Activated naive CD4-positive, alpha-beta T cell treated with anti-CD3 and anti-CD28 coated beads, Interleukin-2, amount 50 U/mL, for 24 hours (primary cell): Measurements from ENCODE around the gene TMEFF1.

Experiments used
- H3K27ac Mint-ChIP-seq: one replicate; pipeline ENCODE4 v1.8.0; 2021; ENCODE audit warnings: mild to moderate bottlenecking, mixed read lengths
- H3K27me3 Mint-ChIP-seq: one replicate; pipeline ENCODE4 v1.8.0; 2021; ENCODE audit warnings: mixed read lengths
- H3K36me3 Mint-ChIP-seq: one replicate; pipeline ENCODE4 v1.8.0; 2021; ENCODE audit warnings: mixed read lengths
- H3K4me1 Mint-ChIP-seq: one replicate; pipeline ENCODE4 v1.8.0; 2021; ENCODE audit warnings: mixed read lengths
- H3K4me3 Mint-ChIP-seq: one replicate; pipeline ENCODE4 v1.8.0; 2021; ENCODE audit warnings: mild to moderate bottlenecking, mixed read lengths
- H3K9me3 Mint-ChIP-seq: one replicate; pipeline ENCODE4 v1.8.0; 2021; ENCODE audit warnings: mixed read lengths

The TMEFF1 gene

GRCh38 chr9:100468041-100468440, 4.9 kb upstream of the TMEFF1 start:
- H3K27me3 Mint-ChIP-seq, result peaks cover 13% of the 10 kb centered on the region
- H3K36me3 Mint-ChIP-seq, result no peaks in the 10 kb centered on the region
- no peaks in the 10 kb centered on the region for H3K9me3 Mint-ChIP-seq
- no peaks in the 10 kb centered on the region for H3K4me1 Mint-ChIP-seq
- no peak overlapping the region for H3K27ac Mint-ChIP-seq
- no peak overlapping the region for H3K4me3 Mint-ChIP-seq

GRCh38 chr9:100472268-100472667, 681 bp upstream of the TMEFF1 start:
- no peaks in the 10 kb centered on the region for H3K9me3 Mint-ChIP-seq
- H3K36me3 Mint-ChIP-seq, result peaks cover 4% of the 10 kb centered on the region
- peak overlapping the region; percentile 61 for H3K4me3 Mint-ChIP-seq
- peaks cover 30% of the 10 kb centered on the region for H3K27me3 Mint-ChIP-seq
- H3K27ac Mint-ChIP-seq, result no peak overlapping the region
- peaks cover 5% of the 10 kb centered on the region for H3K4me1 Mint-ChIP-seq

- H3K9me3 Mint-ChIP-seq, result no peaks in the 10 kb centered on the region
- no peak overlapping the region for H3K27ac Mint-ChIP-seq
- peak overlapping the region; percentile 73 for H3K4me3 Mint-ChIP-seq
- peaks cover 34% of the 10 kb centered on the region for H3K27me3 Mint-ChIP-seq
- peaks cover 5% of the 10 kb centered on the region for H3K4me1 Mint-ChIP-seq
- H3K36me3 Mint-ChIP-seq, result peaks cover 4% of the 10 kb centered on the region
Observed at GRCh38 chr9:100473276-100474081, 530 bp downstream of the TMEFF1 start.

GRCh38 chr9:100474082-100474923, 1.4 kb downstream of the TMEFF1 start:
- Mint-ChIP-seq H3K27ac (peak overlapping the region; percentile 51), H3K27me3 (peaks cover 34% of the 10 kb centered on the region), H3K4me3 (peak overlapping the region; percentile 69), H3K9me3 (no peaks in the 10 kb centered on the region), H3K36me3 (peaks cover 4% of the 10 kb centered on the region), H3K4me1 (peaks cover 5% of the 10 kb centered on the region)

- H3K27me3 Mint-ChIP-seq, result peaks cover 34% of the 10 kb centered on the region
- peaks cover 5% of the 10 kb centered on the region for H3K4me1 Mint-ChIP-seq
- H3K4me3 Mint-ChIP-seq, result no peak overlapping the region
- H3K27ac Mint-ChIP-seq, result no peak overlapping the region
- H3K9me3 Mint-ChIP-seq, result no peaks in the 10 kb centered on the region
- H3K36me3 Mint-ChIP-seq, result peaks cover 4% of the 10 kb centered on the region
Observed at GRCh38 chr9:100474924-100475276, 2.0 kb downstream of the TMEFF1 start.

- H3K9me3 Mint-ChIP-seq, result no peaks in the 10 kb centered on the region
- peaks cover 7% of the 10 kb centered on the region for H3K36me3 Mint-ChIP-seq
- H3K27ac Mint-ChIP-seq, result no peak overlapping the region
- peaks cover 5% of the 10 kb centered on the region for H3K4me1 Mint-ChIP-seq
- no peak overlapping the region for H3K4me3 Mint-ChIP-seq
- peaks cover 28% of the 10 kb centered on the region for H3K27me3 Mint-ChIP-seq
Observed at GRCh38 chr9:100477241-100477640, 4.3 kb downstream of the TMEFF1 start.

GRCh38 chr9:100478192-100478591, 5.2 kb downstream of the TMEFF1 start:
- Mint-ChIP-seq H3K9me3 (no peaks in the 10 kb centered on the region), H3K4me1 (peaks cover 5% of the 10 kb centered on the region), H3K27ac (no peak overlapping the region), H3K27me3 (peaks cover 23% of the 10 kb centered on the region), H3K4me3 (no peak overlapping the region), H3K36me3 (peaks cover 7% of the 10 kb centered on the region)

- peaks cover 16% of the 10 kb centered on the region for H3K27me3 Mint-ChIP-seq
- no peaks in the 10 kb centered on the region for H3K4me1 Mint-ChIP-seq
- H3K27ac Mint-ChIP-seq, result no peak overlapping the region
- H3K4me3 Mint-ChIP-seq, result no peak overlapping the region
- no peaks in the 10 kb centered on the region for H3K9me3 Mint-ChIP-seq
- peaks cover 5% of the 10 kb centered on the region for H3K36me3 Mint-ChIP-seq
Observed at GRCh38 chr9:100479820-100480219, 6.9 kb downstream of the TMEFF1 start.

- Mint-ChIP-seq H3K4me3 (no peak overlapping the region), H3K4me1 (no peaks in the 10 kb centered on the region), H3K27me3 (no peaks in the 10 kb centered on the region), H3K27ac (no peak overlapping the region), H3K9me3 (no peaks in the 10 kb centered on the region), H3K36me3 (peaks cover 5% of the 10 kb centered on the region)
Observed at GRCh38 chr9:100485196-100485595, 12.2 kb downstream of the TMEFF1 start.

GRCh38 chr9:100486479-100487176, 13.7 kb downstream of the TMEFF1 start:
- H3K9me3 Mint-ChIP-seq, result no peaks in the 10 kb centered on the region
- H3K4me3 Mint-ChIP-seq, result no peak overlapping the region
- H3K4me1 Mint-ChIP-seq, result no peaks in the 10 kb centered on the region
- no peaks in the 10 kb centered on the region for H3K27me3 Mint-ChIP-seq
- H3K27ac Mint-ChIP-seq, result no peak overlapping the region
- H3K36me3 Mint-ChIP-seq, result peaks cover 1% of the 10 kb centered on the region

GRCh38 chr9:100488177-100488576, 15.2 kb downstream of the TMEFF1 start:
- Mint-ChIP-seq H3K4me3 (no peak overlapping the region), H3K36me3 (peaks cover 1% of the 10 kb centered on the region), H3K9me3 (no peaks in the 10 kb centered on the region), H3K27ac (no peak overlapping the region), H3K27me3 (no peaks in the 10 kb centered on the region), H3K4me1 (no peaks in the 10 kb centered on the region)

GRCh38 chr9:100489836-100490235, 16.9 kb downstream of the TMEFF1 start:
- Mint-ChIP-seq H3K4me3 (no peak overlapping the region), H3K27me3 (no peaks in the 10 kb centered on the region), H3K9me3 (no peaks in the 10 kb centered on the region), H3K4me1 (no peaks in the 10 kb centered on the region), H3K27ac (no peak overlapping the region), H3K36me3 (no peaks in the 10 kb centered on the region)

GRCh38 chr9:100492952-100493351, 20.0 kb downstream of the TMEFF1 start:
- no peaks in the 10 kb centered on the region for H3K36me3 Mint-ChIP-seq
- H3K9me3 Mint-ChIP-seq, result no peaks in the 10 kb centered on the region
- no peak overlapping the region for H3K27ac Mint-ChIP-seq
- H3K27me3 Mint-ChIP-seq, result no peaks in the 10 kb centered on the region
- no peak overlapping the region for H3K4me3 Mint-ChIP-seq
- no peaks in the 10 kb centered on the region for H3K4me1 Mint-ChIP-seq

GRCh38 chr9:100498592-100498991, 25.6 kb downstream of the TMEFF1 start:
- Mint-ChIP-seq H3K27me3 (no peaks in the 10 kb centered on the region), H3K36me3 (peaks cover 5% of the 10 kb centered on the region), H3K4me3 (no peak overlapping the region), H3K4me1 (no peaks in the 10 kb centered on the region), H3K9me3 (no peaks in the 10 kb centered on the region), H3K27ac (no peak overlapping the region)

- Mint-ChIP-seq H3K27ac (no peak overlapping the region), H3K36me3 (peaks cover 5% of the 10 kb centered on the region), H3K4me3 (no peak overlapping the region), H3K9me3 (no peaks in the 10 kb centered on the region), H3K27me3 (no peaks in the 10 kb centered on the region), H3K4me1 (no peaks in the 10 kb centered on the region)
Observed at GRCh38 chr9:100499460-100499859, 26.5 kb downstream of the TMEFF1 start.

- Mint-ChIP-seq H3K9me3 (no peaks in the 10 kb centered on the region), H3K4me3 (no peak overlapping the region), H3K27ac (no peak overlapping the region), H3K4me1 (no peaks in the 10 kb centered on the region), H3K36me3 (peaks cover 5% of the 10 kb centered on the region), H3K27me3 (no peaks in the 10 kb centered on the region)
Observed at GRCh38 chr9:100499866-100500265, 26.9 kb downstream of the TMEFF1 start.
